WERI-Rb-1 (cell line): Measurements from ENCODE around the gene GRID1.
A peak's percentile ranks its signal among the peaks of the same experiment; 100 is the strongest.

Source experiments
- DNase-seq: peaks from one replicate; pipeline ENCODE4 v3.0.0-alpha.2; 2020
- H3K27ac ChIP-seq: fragments of 250-450 bp; sonication (Bioruptor Pico); 2 replicates; pipeline ENCODE4 v1.5.1; 2020; ENCODE audit warnings: mild to moderate bottlenecking, moderate library complexity
- H3K27me3 ChIP-seq: fragments of 250-450 bp; sonication (Bioruptor Pico); 2 replicates; pipeline ENCODE4 v1.5.1; 2021; ENCODE audit warnings: mild to moderate bottlenecking, low read depth, moderate library complexity; ENCODE audit not compliant: insufficient read depth, severe bottlenecking
- H3K36me3 ChIP-seq: fragments of 250-450 bp; sonication (Bioruptor Pico); 2 replicates; pipeline ENCODE4 v1.5.1; 2020; ENCODE audit warnings: mild to moderate bottlenecking, moderate library complexity
- H3K4me3 ChIP-seq: 2 replicates; pipeline ENCODE4 v1.5.1; 2011; ENCODE audit warnings: low read depth, mild to moderate bottlenecking, control low read depth, low read length
- H3K9me3 ChIP-seq: fragments of 250-450 bp; sonication (Bioruptor Pico); 2 replicates; pipeline ENCODE4 v1.5.1; 2021; ENCODE audit warnings: mild to moderate bottlenecking, moderate library complexity; ENCODE audit not compliant: severe bottlenecking
- CTCF ChIP-seq: IDR thresholded peaks from 2 replicates; pipeline ENCODE4 v1.5.1; 2011; ENCODE audit warnings: low read depth, mild to moderate bottlenecking, control low read depth, inconsistent platforms, low read length

Gene GRID1

GRCh38 chr10:86103391-86104101 is 263.0 kb downstream of the GRID1 start:
- Histone ChIP-seq H3K27ac (no peak overlapping the region), H3K27me3 (no peaks in the 10 kb centered on the region), H3K36me3 (no peaks in the 10 kb centered on the region), H3K9me3 (no peaks in the 10 kb centered on the region), H3K4me3 (no peak overlapping the region)
- DNase-seq, result no peak
- TF ChIP-seq CTCF, result peak; percentile 41

GRCh38 chr10:86102451-86102850 is 264.1 kb downstream of the GRID1 start:
- TF ChIP-seq CTCF, result no peak
- DNase-seq, result no peak
- no peak overlapping the region for H3K27ac ChIP-seq
- H3K4me3 ChIP-seq, result no peak overlapping the region
- H3K27me3 ChIP-seq, result no peaks in the 10 kb centered on the region
- H3K9me3 ChIP-seq, result no peaks in the 10 kb centered on the region
- H3K36me3 ChIP-seq, result no peaks in the 10 kb centered on the region

- no peaks in the 10 kb centered on the region for H3K9me3 ChIP-seq
- no peaks in the 10 kb centered on the region for H3K36me3 ChIP-seq
- DNase-seq, result no peak
- H3K27me3 ChIP-seq, result no peaks in the 10 kb centered on the region
- H3K4me3 ChIP-seq, result no peak overlapping the region
- H3K27ac ChIP-seq, result no peak overlapping the region
- no peak for TF ChIP-seq CTCF
Observed at GRCh38 chr10:86102031-86102430, 264.6 kb downstream of the GRID1 start.

GRCh38 chr10:86100581-86101061 is 266.0 kb downstream of the GRID1 start:
- no peaks in the 10 kb centered on the region for H3K9me3 ChIP-seq
- H3K4me3 ChIP-seq, result no peak overlapping the region
- DNase-seq, result peak; percentile 32
- no peak overlapping the region for H3K27ac ChIP-seq
- TF ChIP-seq CTCF, result peak; percentile 74
- no peaks in the 10 kb centered on the region for H3K27me3 ChIP-seq
- no peaks in the 10 kb centered on the region for H3K36me3 ChIP-seq

- peak overlapping the region; percentile 65 for H3K27ac ChIP-seq
- H3K27me3 ChIP-seq, result no peaks in the 10 kb centered on the region
- H3K36me3 ChIP-seq, result no peaks in the 10 kb centered on the region
- no peak overlapping the region for H3K4me3 ChIP-seq
- DNase-seq, result peak; percentile 56
- TF ChIP-seq CTCF, result no peak
- no peaks in the 10 kb centered on the region for H3K9me3 ChIP-seq
Observed at GRCh38 chr10:86099542-86100334, 266.9 kb downstream of the GRID1 start.
